Measurements from ENCODE around the gene UBE3C. TPM values are rescaled to one million over a fixed set of nuclear protein-coding genes. Genes with fewer than 3 reads are reported as not detected.
"Not testable (repeated sequence)": the region's sequence is repeated elsewhere in the genome, so short reads cannot be mapped to it uniquely, and the experiment has no call there.

UBE3C gene
- total RNA-seq, 1 donor from 2014 or later = 78.8 TPM

GRCh38 chr7:157241631-157242030, 102.9 kb downstream of the UBE3C start:
- H3K27ac ChIP-seq (ENCODE audit: low read depth, low read length) = no peak overlapping the region
- peaks cover 13 to 22% (median 13%) of the 10 kb centered on the region in 3 donors for H3K36me3 ChIP-seq (ENCODE audit: control insufficient read depth in 3 of 3, insufficient read depth in 3 of 3, low read length in 3 of 3)
- H3K4me1 ChIP-seq (ENCODE audit: control insufficient read depth in 3 of 3, insufficient read depth in 3 of 3, low read length in 3 of 3) = no peaks in the 10 kb centered on the region
- no peaks in the 10 kb centered on the region for H3K9me3 ChIP-seq (ENCODE audit: control insufficient read depth in 3 of 3, low read length in 3 of 3)
- no peak overlapping the region for H3K4me3 ChIP-seq (ENCODE audit: low read length in 3 of 3)
- H3K27me3 ChIP-seq (ENCODE audit: control insufficient read depth in 3 of 3, insufficient read depth in 3 of 3, low read length in 3 of 3) = no peaks in the 10 kb centered on the region
- H3K9ac ChIP-seq (ENCODE audit: low read depth in 1 of 3, low read length in 3 of 3) = no peak overlapping the region

- H3K9ac ChIP-seq (ENCODE audit: low read depth in 1 of 3, low read length in 3 of 3) = no peak overlapping the region
Observed at GRCh38 chr7:157244516-157245294, 106.0 kb downstream of the UBE3C start.

GRCh38 chr7:157246052-157246451, 107.3 kb downstream of the UBE3C start:
- H3K36me3 ChIP-seq (ENCODE audit: control insufficient read depth in 3 of 3, insufficient read depth in 3 of 3, low read length in 3 of 3) = peaks cover 21 to 23% (median 22%) of the 10 kb centered on the region in 3 donors
- no peaks in the 10 kb centered on the region for H3K9me3 ChIP-seq (ENCODE audit: control insufficient read depth in 3 of 3, low read length in 3 of 3)

More at GRCh38 chr7:157244516-157245294, 106.0 kb downstream of the UBE3C start:
- H3K4me3 ChIP-seq (ENCODE audit: low read length in 3 of 3) = no peak overlapping the region
- no peaks in the 10 kb centered on the region for H3K4me1 ChIP-seq (ENCODE audit: control insufficient read depth in 3 of 3, insufficient read depth in 3 of 3, low read length in 3 of 3)
- peaks cover 17 to 21% (median 20%) of the 10 kb centered on the region in 3 donors for H3K36me3 ChIP-seq (ENCODE audit: control insufficient read depth in 3 of 3, insufficient read depth in 3 of 3, low read length in 3 of 3)
- no peak overlapping the region for H3K27ac ChIP-seq (ENCODE audit: low read depth, low read length)
- no peaks in the 10 kb centered on the region for H3K9me3 ChIP-seq (ENCODE audit: control insufficient read depth in 3 of 3, low read length in 3 of 3)
- H3K27me3 ChIP-seq (ENCODE audit: control insufficient read depth in 3 of 3, insufficient read depth in 3 of 3, low read length in 3 of 3) = no peaks in the 10 kb centered on the region

GRCh38 chr7:157248659-157249058, 109.9 kb downstream of the UBE3C start:
- H3K36me3 ChIP-seq (ENCODE audit: control insufficient read depth in 3 of 3, insufficient read depth in 3 of 3, low read length in 3 of 3) = peaks cover 21 to 27% (median 24%) of the 10 kb centered on the region in 3 donors
- H3K27me3 ChIP-seq (ENCODE audit: control insufficient read depth in 3 of 3, insufficient read depth in 3 of 3, low read length in 3 of 3) = no peaks in the 10 kb centered on the region
- no peak overlapping the region for H3K27ac ChIP-seq (ENCODE audit: low read depth, low read length)

More at GRCh38 chr7:157246052-157246451, 107.3 kb downstream of the UBE3C start:
- Histone ChIP-seq H3K4me1 (ENCODE audit: control insufficient read depth in 3 of 3, insufficient read depth in 3 of 3, low read length in 3 of 3) (no peaks in the 10 kb centered on the region), H3K27me3 (ENCODE audit: control insufficient read depth in 3 of 3, insufficient read depth in 3 of 3, low read length in 3 of 3) (no peaks in the 10 kb centered on the region), H3K27ac (ENCODE audit: low read depth, low read length) (no peak overlapping the region), H3K4me3 (ENCODE audit: low read length in 3 of 3) (no peak overlapping the region), H3K9ac (ENCODE audit: low read depth in 1 of 3, low read length in 3 of 3) (no peak overlapping the region)

GRCh38 chr7:157250605-157251228, 112.0 kb downstream of the UBE3C start:
- peaks cover 27 to 40% (median 36%) of the 10 kb centered on the region in 3 donors for H3K36me3 ChIP-seq (ENCODE audit: control insufficient read depth in 3 of 3, insufficient read depth in 3 of 3, low read length in 3 of 3)

More at GRCh38 chr7:157248659-157249058, 109.9 kb downstream of the UBE3C start:
- no peak overlapping the region for H3K9ac ChIP-seq (ENCODE audit: low read depth in 1 of 3, low read length in 3 of 3)
- no peaks in the 10 kb centered on the region for H3K4me1 ChIP-seq (ENCODE audit: control insufficient read depth in 3 of 3, insufficient read depth in 3 of 3, low read length in 3 of 3)
- no peaks in the 10 kb centered on the region for H3K9me3 ChIP-seq (ENCODE audit: control insufficient read depth in 3 of 3, low read length in 3 of 3)
- no peak overlapping the region for H3K4me3 ChIP-seq (ENCODE audit: low read length in 3 of 3)

GRCh38 chr7:157251817-157252216, 113.1 kb downstream of the UBE3C start:
- not testable (repeated sequence) for H3K9me3 ChIP-seq (ENCODE audit: control insufficient read depth in 3 of 3, low read length in 3 of 3); H3K27me3 ChIP-seq (ENCODE audit: control insufficient read depth in 3 of 3, insufficient read depth in 3 of 3, low read length in 3 of 3); H3K27ac ChIP-seq (ENCODE audit: low read depth, low read length); H3K4me1 ChIP-seq (ENCODE audit: control insufficient read depth in 3 of 3, insufficient read depth in 3 of 3, low read length in 3 of 3); H3K9ac ChIP-seq (ENCODE audit: low read depth in 1 of 3, low read length in 3 of 3); H3K4me3 ChIP-seq (ENCODE audit: low read length in 3 of 3)
- H3K36me3 ChIP-seq (ENCODE audit: control insufficient read depth in 3 of 3, insufficient read depth in 3 of 3, low read length in 3 of 3) = peaks cover 31 to 48% (median 42%) of the 10 kb centered on the region in 3 donors

More at GRCh38 chr7:157250605-157251228, 112.0 kb downstream of the UBE3C start:
- no peaks in the 10 kb centered on the region for H3K9me3 ChIP-seq (ENCODE audit: control insufficient read depth in 3 of 3, low read length in 3 of 3)
- no peak overlapping the region for H3K4me3 ChIP-seq (ENCODE audit: low read length in 3 of 3)
- H3K4me1 ChIP-seq (ENCODE audit: control insufficient read depth in 3 of 3, insufficient read depth in 3 of 3, low read length in 3 of 3) = no peaks in the 10 kb centered on the region
- no peak overlapping the region for H3K9ac ChIP-seq (ENCODE audit: low read depth in 1 of 3, low read length in 3 of 3)
- H3K27ac ChIP-seq (ENCODE audit: low read depth, low read length) = no peak overlapping the region
- H3K27me3 ChIP-seq (ENCODE audit: control insufficient read depth in 3 of 3, insufficient read depth in 3 of 3, low read length in 3 of 3) = no peaks in the 10 kb centered on the region

GRCh38 chr7:157253850-157254249, 115.1 kb downstream of the UBE3C start:
- Histone ChIP-seq H3K4me3 (ENCODE audit: low read length in 3 of 3) (no peak overlapping the region), H3K27me3 (ENCODE audit: control insufficient read depth in 3 of 3, insufficient read depth in 3 of 3, low read length in 3 of 3) (no peaks in the 10 kb centered on the region), H3K9ac (ENCODE audit: low read depth in 1 of 3, low read length in 3 of 3) (no peak overlapping the region), H3K27ac (ENCODE audit: low read depth, low read length) (no peak overlapping the region), H3K9me3 (ENCODE audit: control insufficient read depth in 3 of 3, low read length in 3 of 3) (no peaks in the 10 kb centered on the region), H3K4me1 (ENCODE audit: control insufficient read depth in 3 of 3, insufficient read depth in 3 of 3, low read length in 3 of 3) (no peaks in the 10 kb centered on the region), H3K36me3 (ENCODE audit: control insufficient read depth in 3 of 3, insufficient read depth in 3 of 3, low read length in 3 of 3) (peaks cover 29 to 53% (median 52%) of the 10 kb centered on the region in 3 donors)

- H3K9ac ChIP-seq (ENCODE audit: low read depth in 1 of 3, low read length in 3 of 3); H3K4me1 ChIP-seq (ENCODE audit: control insufficient read depth in 3 of 3, insufficient read depth in 3 of 3, low read length in 3 of 3); H3K27ac ChIP-seq (ENCODE audit: low read depth, low read length); H3K27me3 ChIP-seq (ENCODE audit: control insufficient read depth in 3 of 3, insufficient read depth in 3 of 3, low read length in 3 of 3); H3K9me3 ChIP-seq (ENCODE audit: control insufficient read depth in 3 of 3, low read length in 3 of 3); H3K4me3 ChIP-seq (ENCODE audit: low read length in 3 of 3): not testable (repeated sequence)
- H3K36me3 ChIP-seq (ENCODE audit: control insufficient read depth in 3 of 3, insufficient read depth in 3 of 3, low read length in 3 of 3) = peaks cover 32 to 59% (median 58%) of the 10 kb centered on the region in 3 donors
Observed at GRCh38 chr7:157254781-157255180, 116.1 kb downstream of the UBE3C start.

- peaks cover 32 to 59% (median 58%) of the 10 kb centered on the region in 3 donors for H3K36me3 ChIP-seq (ENCODE audit: control insufficient read depth in 3 of 3, insufficient read depth in 3 of 3, low read length in 3 of 3)
- no peak overlapping the region for H3K4me3 ChIP-seq (ENCODE audit: low read length in 3 of 3)
- no peaks in the 10 kb centered on the region for H3K9me3 ChIP-seq (ENCODE audit: control insufficient read depth in 3 of 3, low read length in 3 of 3)
- no peaks in the 10 kb centered on the region for H3K27me3 ChIP-seq (ENCODE audit: control insufficient read depth in 3 of 3, insufficient read depth in 3 of 3, low read length in 3 of 3)
- H3K9ac ChIP-seq (ENCODE audit: low read depth in 1 of 3, low read length in 3 of 3) = no peak overlapping the region
- no peaks in the 10 kb centered on the region for H3K4me1 ChIP-seq (ENCODE audit: control insufficient read depth in 3 of 3, insufficient read depth in 3 of 3, low read length in 3 of 3)
- no peak overlapping the region for H3K27ac ChIP-seq (ENCODE audit: low read depth, low read length)
Observed at GRCh38 chr7:157255201-157255606, 116.5 kb downstream of the UBE3C start.

GRCh38 chr7:157263156-157263555, 124.4 kb downstream of the UBE3C start:
- H3K36me3 ChIP-seq (ENCODE audit: control insufficient read depth in 3 of 3, insufficient read depth in 3 of 3, low read length in 3 of 3) = peaks cover 42 to 58% (median 56%) of the 10 kb centered on the region in 3 donors
- H3K9me3 ChIP-seq (ENCODE audit: control insufficient read depth in 3 of 3, low read length in 3 of 3) = no peaks in the 10 kb centered on the region
- no peak overlapping the region for H3K9ac ChIP-seq (ENCODE audit: low read depth in 1 of 3, low read length in 3 of 3)
- H3K4me3 ChIP-seq (ENCODE audit: low read length in 3 of 3) = no peak overlapping the region
- H3K27ac ChIP-seq (ENCODE audit: low read depth, low read length) = no peak overlapping the region
- H3K4me1 ChIP-seq (ENCODE audit: control insufficient read depth in 3 of 3, insufficient read depth in 3 of 3, low read length in 3 of 3) = peaks cover 0 to 4% (median 0%) of the 10 kb centered on the region in 3 donors
- no peaks in the 10 kb centered on the region for H3K27me3 ChIP-seq (ENCODE audit: control insufficient read depth in 3 of 3, insufficient read depth in 3 of 3, low read length in 3 of 3)

Data from skeletal muscle tissue (tissue), 4 donors.